Measurements from ENCODE around the gene ITPR3. TPM values are rescaled to one million over a fixed set of nuclear protein-coding genes. Genes with fewer than 3 reads are reported as not detected.
A peak's percentile ranks its signal among the peaks of the same experiment; 100 is the strongest.

Gene ITPR3
- total RNA-seq, 1 donor from 2014 or later, result 4.7 TPM

DNA sequence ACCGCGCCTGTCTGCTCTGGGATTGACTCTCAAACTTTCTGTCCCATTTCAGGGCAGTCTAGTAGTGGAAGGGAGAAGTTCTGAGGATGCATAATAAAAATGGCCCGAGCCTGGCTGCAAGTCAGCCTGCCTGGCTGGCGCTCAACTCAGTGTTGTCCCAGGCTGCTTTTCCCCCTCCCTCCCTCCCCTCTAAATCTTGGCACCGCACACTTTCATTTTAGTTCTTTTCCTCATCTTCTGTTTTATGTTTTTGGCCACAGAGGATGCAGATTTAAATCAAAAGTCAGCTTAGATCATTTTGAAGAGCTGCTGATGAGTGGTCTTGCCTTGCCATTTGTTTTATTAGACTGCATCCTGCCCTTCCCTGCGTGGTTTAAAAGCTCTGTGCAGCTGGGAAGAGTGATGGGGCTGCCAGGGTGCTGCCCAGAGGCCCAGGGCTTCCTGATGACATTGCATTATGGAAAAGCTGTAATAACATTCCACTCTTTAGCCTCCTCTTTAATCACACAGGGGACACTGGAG is 96.9 kb downstream of the ITPR3 start:
- Histone ChIP-seq H3K36me3 (ENCODE audit: control insufficient read depth in 3 of 3, insufficient read depth in 3 of 3, low read length in 3 of 3) (peaks cover 10 to 15% (median 14%) of the 10 kb centered on the region in 3 donors), H3K9ac (ENCODE audit: low read depth in 1 of 3, low read length in 3 of 3) (no peak overlapping the region), H3K4me1 (ENCODE audit: control insufficient read depth in 3 of 3, insufficient read depth in 3 of 3, low read length in 3 of 3) (peaks cover 0 to 8% (median 7%) of the 10 kb centered on the region in 3 donors), H3K9me3 (ENCODE audit: control insufficient read depth in 3 of 3, low read length in 3 of 3) (no peaks in the 10 kb centered on the region), H3K27ac (ENCODE audit: low read depth, low read length) (peak overlapping the region; percentile 31), H3K4me3 (ENCODE audit: low read length in 3 of 3) (no peak overlapping the region), H3K27me3 (ENCODE audit: control insufficient read depth in 3 of 3, insufficient read depth in 3 of 3, low read length in 3 of 3) (no peaks in the 10 kb centered on the region)

DNA sequence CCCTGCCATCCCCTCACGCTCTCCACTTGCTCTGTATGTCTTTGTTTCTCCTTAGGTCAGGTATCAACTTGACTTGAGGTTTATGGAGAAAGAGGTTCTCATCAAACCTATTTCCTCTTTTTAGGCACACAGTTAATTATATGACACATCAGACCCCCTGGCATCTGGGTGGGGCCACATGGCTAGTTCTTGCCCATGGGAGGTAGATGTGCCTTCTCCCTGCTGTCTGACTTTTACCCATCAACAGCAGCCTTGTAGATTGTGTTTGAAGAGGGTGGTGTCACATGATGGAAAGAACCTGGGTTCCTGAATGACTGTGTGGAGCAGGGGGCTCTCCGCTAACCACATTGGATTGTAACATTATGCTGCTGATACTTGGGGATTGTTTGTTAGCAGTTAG is 97.6 kb downstream of the ITPR3 start:
- Histone ChIP-seq H3K36me3 (ENCODE audit: control insufficient read depth in 3 of 3, insufficient read depth in 3 of 3, low read length in 3 of 3) (peaks cover 18 to 19% (median 18%) of the 10 kb centered on the region in 3 donors), H3K27me3 (ENCODE audit: control insufficient read depth in 3 of 3, insufficient read depth in 3 of 3, low read length in 3 of 3) (no peaks in the 10 kb centered on the region), H3K9me3 (ENCODE audit: control insufficient read depth in 3 of 3, low read length in 3 of 3) (no peaks in the 10 kb centered on the region), H3K9ac (ENCODE audit: low read depth in 1 of 3, low read length in 3 of 3) (no peak overlapping the region), H3K27ac (ENCODE audit: low read depth, low read length) (no peak overlapping the region), H3K4me1 (ENCODE audit: control insufficient read depth in 3 of 3, insufficient read depth in 3 of 3, low read length in 3 of 3) (peaks cover 0 to 10% (median 8%) of the 10 kb centered on the region in 3 donors), H3K4me3 (ENCODE audit: low read length in 3 of 3) (no peak overlapping the region)

DNA sequence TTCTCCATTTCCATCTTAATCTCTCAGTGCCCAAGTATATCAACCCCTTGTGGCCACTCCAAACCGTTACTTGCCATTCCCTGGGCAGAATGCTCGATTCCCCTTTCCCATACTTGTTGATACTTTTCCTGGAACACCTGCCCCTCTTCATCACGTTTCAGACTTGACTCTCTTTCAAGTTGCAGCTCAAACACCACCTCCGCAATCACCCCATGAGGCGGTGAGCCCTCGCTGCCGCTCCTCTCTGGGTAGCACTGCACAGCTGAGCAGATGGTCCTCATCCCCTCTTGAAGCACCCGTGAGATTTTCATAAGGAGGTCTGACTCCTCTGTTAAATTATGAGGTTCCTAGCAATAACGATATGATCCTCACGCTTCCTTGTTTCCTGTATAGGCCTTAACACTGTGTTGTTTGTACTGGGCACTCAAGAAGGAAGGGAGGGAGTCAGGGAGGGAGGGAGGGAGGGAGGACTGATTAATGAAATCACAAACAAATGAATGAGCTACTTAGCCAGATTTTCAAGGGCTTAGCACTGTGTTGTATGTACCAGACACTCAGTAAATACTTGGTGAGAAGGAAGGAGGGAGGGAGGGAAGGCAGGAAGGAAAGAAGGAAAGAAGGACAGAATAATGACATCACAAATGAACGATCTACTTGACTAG is 98.3 kb downstream of the ITPR3 start:
- H3K36me3 ChIP-seq (ENCODE audit: control insufficient read depth in 3 of 3, insufficient read depth in 3 of 3, low read length in 3 of 3), result peaks cover 20 to 22% (median 20%) of the 10 kb centered on the region in 3 donors
- no peaks in the 10 kb centered on the region for H3K9me3 ChIP-seq (ENCODE audit: control insufficient read depth in 3 of 3, low read length in 3 of 3)
- no peak overlapping the region for H3K9ac ChIP-seq (ENCODE audit: low read depth in 1 of 3, low read length in 3 of 3)
- H3K27ac ChIP-seq (ENCODE audit: low read depth, low read length), result no peak overlapping the region
- H3K4me3 ChIP-seq (ENCODE audit: low read length in 3 of 3), result no peak overlapping the region
- no peaks in the 10 kb centered on the region for H3K27me3 ChIP-seq (ENCODE audit: control insufficient read depth in 3 of 3, insufficient read depth in 3 of 3, low read length in 3 of 3)
- H3K4me1 ChIP-seq (ENCODE audit: control insufficient read depth in 3 of 3, insufficient read depth in 3 of 3, low read length in 3 of 3), result peaks cover 0 to 11% (median 8%) of the 10 kb centered on the region in 3 donors

DNA sequence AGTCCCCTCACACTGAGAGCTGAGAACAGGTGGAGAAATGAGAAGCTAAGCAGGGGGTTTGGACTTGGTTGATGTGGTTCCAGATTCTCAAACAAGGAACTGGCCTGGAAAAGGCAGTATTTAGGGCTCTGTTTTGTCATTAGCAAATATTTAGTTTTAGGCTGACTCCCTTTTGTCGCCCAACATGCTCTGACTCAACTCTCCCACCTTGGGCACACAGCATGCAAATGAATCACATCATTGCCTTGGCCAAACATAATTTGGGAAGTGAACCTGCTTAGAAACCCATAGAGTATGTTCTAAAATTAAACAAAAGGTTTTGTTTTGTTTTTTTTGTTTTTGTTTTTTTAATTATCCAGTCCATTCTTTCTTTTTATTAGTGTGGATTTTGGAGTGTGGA is 99.9 kb downstream of the ITPR3 start:
- Histone ChIP-seq H3K9me3 (ENCODE audit: control insufficient read depth in 3 of 3, low read length in 3 of 3) (no peaks in the 10 kb centered on the region), H3K9ac (ENCODE audit: low read depth in 1 of 3, low read length in 3 of 3) (no peak overlapping the region), H3K4me3 (ENCODE audit: low read length in 3 of 3) (no peak overlapping the region), H3K36me3 (ENCODE audit: control insufficient read depth in 3 of 3, insufficient read depth in 3 of 3, low read length in 3 of 3) (peaks cover 25 to 30% (median 30%) of the 10 kb centered on the region in 3 donors), H3K27ac (ENCODE audit: low read depth, low read length) (peak overlapping the region; percentile 21), H3K4me1 (ENCODE audit: control insufficient read depth in 3 of 3, insufficient read depth in 3 of 3, low read length in 3 of 3) (peaks cover 0 to 11% (median 8%) of the 10 kb centered on the region in 3 donors), H3K27me3 (ENCODE audit: control insufficient read depth in 3 of 3, insufficient read depth in 3 of 3, low read length in 3 of 3) (no peaks in the 10 kb centered on the region)

DNA sequence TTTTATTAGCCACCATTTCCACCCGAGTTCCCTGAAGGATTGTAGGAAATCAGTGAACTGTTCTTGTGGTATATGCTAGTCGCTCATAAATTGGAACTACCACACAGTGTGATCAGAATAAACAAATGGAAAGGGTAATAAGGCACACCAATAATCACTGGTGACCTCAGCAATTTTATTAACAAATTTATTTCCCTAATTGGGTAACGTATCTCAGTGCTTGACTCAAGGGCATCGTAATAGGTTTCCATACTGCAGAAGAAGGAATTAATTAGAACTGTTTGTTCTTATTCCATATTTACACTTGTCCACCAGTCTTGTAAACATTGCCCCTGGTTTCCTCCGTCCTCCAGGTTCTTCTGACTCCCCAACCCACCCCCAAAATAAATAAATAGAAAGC is 100.4 kb downstream of the ITPR3 start:
- Histone ChIP-seq H3K9me3 (ENCODE audit: control insufficient read depth in 3 of 3, low read length in 3 of 3) (no peaks in the 10 kb centered on the region), H3K4me1 (ENCODE audit: control insufficient read depth in 3 of 3, insufficient read depth in 3 of 3, low read length in 3 of 3) (peaks cover 0 to 14% (median 8%) of the 10 kb centered on the region in 3 donors), H3K27ac (ENCODE audit: low read depth, low read length) (no peak overlapping the region), H3K27me3 (ENCODE audit: control insufficient read depth in 3 of 3, insufficient read depth in 3 of 3, low read length in 3 of 3) (no peaks in the 10 kb centered on the region), H3K36me3 (ENCODE audit: control insufficient read depth in 3 of 3, insufficient read depth in 3 of 3, low read length in 3 of 3) (peaks cover 30 to 35% (median 35%) of the 10 kb centered on the region in 3 donors), H3K9ac (ENCODE audit: low read depth in 1 of 3, low read length in 3 of 3) (no peak overlapping the region), H3K4me3 (ENCODE audit: low read length in 3 of 3) (no peak overlapping the region)

- no peak overlapping the region for H3K4me3 ChIP-seq (ENCODE audit: low read length in 3 of 3)
- H3K27ac ChIP-seq (ENCODE audit: low read depth, low read length), result no peak overlapping the region
- peaks cover 0 to 17% (median 14%) of the 10 kb centered on the region in 3 donors for H3K4me1 ChIP-seq (ENCODE audit: control insufficient read depth in 3 of 3, insufficient read depth in 3 of 3, low read length in 3 of 3)
- H3K9me3 ChIP-seq (ENCODE audit: control insufficient read depth in 3 of 3, low read length in 3 of 3), result no peaks in the 10 kb centered on the region
- H3K36me3 ChIP-seq (ENCODE audit: control insufficient read depth in 3 of 3, insufficient read depth in 3 of 3, low read length in 3 of 3), result peaks cover 37 to 41% (median 40%) of the 10 kb centered on the region in 3 donors
- H3K9ac ChIP-seq (ENCODE audit: low read depth in 1 of 3, low read length in 3 of 3), result no peak overlapping the region
- H3K27me3 ChIP-seq (ENCODE audit: control insufficient read depth in 3 of 3, insufficient read depth in 3 of 3, low read length in 3 of 3), result no peaks in the 10 kb centered on the region
Measured at GRCh38 chr6:33722103-33722623, 101.0 kb downstream of the ITPR3 start.

- Histone ChIP-seq H3K9me3 (ENCODE audit: control insufficient read depth in 3 of 3, low read length in 3 of 3) (no peaks in the 10 kb centered on the region), H3K27ac (ENCODE audit: low read depth, low read length) (no peak overlapping the region), H3K9ac (ENCODE audit: low read depth in 1 of 3, low read length in 3 of 3) (no peak overlapping the region), H3K4me3 (ENCODE audit: low read length in 3 of 3) (no peak overlapping the region), H3K27me3 (ENCODE audit: control insufficient read depth in 3 of 3, insufficient read depth in 3 of 3, low read length in 3 of 3) (no peaks in the 10 kb centered on the region), H3K4me1 (ENCODE audit: control insufficient read depth in 3 of 3, insufficient read depth in 3 of 3, low read length in 3 of 3) (peaks cover 12 to 27% (median 20%) of the 10 kb centered on the region in 3 donors), H3K36me3 (ENCODE audit: control insufficient read depth in 3 of 3, insufficient read depth in 3 of 3, low read length in 3 of 3) (peaks cover 44 to 49% (median 48%) of the 10 kb centered on the region in 3 donors)
Measured at GRCh38 chr6:33723371-33724085, 102.4 kb downstream of the ITPR3 start.

DNA sequence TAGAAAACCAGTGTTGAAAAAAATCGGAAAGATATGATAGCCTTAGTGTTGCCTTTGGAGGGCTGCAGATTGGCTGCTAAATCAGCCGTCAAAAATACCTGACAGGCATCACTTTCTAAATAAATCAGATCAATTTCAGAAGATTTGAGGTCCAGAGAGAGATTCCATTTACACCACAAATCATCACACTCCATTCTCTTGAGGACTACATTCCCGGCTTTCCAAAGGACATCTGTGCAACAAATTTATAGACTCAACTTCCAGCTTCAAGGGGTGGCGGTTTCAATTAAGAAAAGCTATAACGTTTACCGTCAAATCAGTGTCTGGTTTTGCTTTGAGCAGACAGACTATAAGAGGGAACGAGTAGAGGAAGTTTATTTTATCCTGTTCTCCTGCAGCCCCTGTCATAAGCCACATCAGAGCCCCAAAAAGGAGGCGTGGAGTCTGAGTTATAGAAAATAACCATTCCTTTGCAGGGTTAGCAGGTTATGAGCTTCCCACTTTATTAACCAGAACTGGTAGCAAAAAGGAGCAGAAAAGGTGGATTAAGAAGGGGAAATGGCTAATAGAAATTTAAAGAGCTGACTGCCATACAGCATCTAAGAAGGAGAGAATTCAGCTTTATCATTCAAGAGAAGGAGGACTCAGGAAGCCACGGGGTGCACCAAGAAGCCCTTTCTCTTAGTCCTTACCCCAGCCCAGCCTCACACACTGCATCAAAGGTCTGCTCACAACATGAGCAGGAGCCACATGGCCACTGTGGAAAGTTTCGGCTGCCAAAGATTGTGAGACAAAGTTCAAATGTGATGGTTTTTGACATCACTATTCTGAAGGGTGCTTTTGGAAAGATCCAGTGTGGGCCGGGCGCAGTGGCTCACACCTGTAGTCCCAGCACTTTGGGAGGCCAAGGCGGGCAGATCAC is 103.2 kb downstream of the ITPR3 start:
- Histone ChIP-seq H3K27ac (ENCODE audit: low read depth, low read length) (no peak overlapping the region), H3K36me3 (ENCODE audit: control insufficient read depth in 3 of 3, insufficient read depth in 3 of 3, low read length in 3 of 3) (peaks cover 44 to 57% (median 49%) of the 10 kb centered on the region in 3 donors), H3K4me1 (ENCODE audit: control insufficient read depth in 3 of 3, insufficient read depth in 3 of 3, low read length in 3 of 3) (peaks cover 20 to 35% (median 27%) of the 10 kb centered on the region in 3 donors), H3K9ac (ENCODE audit: low read depth in 1 of 3, low read length in 3 of 3) (peak overlapping the region in 1 of 3 donors; percentile 30), H3K27me3 (ENCODE audit: control insufficient read depth in 3 of 3, insufficient read depth in 3 of 3, low read length in 3 of 3) (no peaks in the 10 kb centered on the region), H3K9me3 (ENCODE audit: control insufficient read depth in 3 of 3, low read length in 3 of 3) (no peaks in the 10 kb centered on the region), H3K4me3 (ENCODE audit: low read length in 3 of 3) (no peak overlapping the region)

DNA sequence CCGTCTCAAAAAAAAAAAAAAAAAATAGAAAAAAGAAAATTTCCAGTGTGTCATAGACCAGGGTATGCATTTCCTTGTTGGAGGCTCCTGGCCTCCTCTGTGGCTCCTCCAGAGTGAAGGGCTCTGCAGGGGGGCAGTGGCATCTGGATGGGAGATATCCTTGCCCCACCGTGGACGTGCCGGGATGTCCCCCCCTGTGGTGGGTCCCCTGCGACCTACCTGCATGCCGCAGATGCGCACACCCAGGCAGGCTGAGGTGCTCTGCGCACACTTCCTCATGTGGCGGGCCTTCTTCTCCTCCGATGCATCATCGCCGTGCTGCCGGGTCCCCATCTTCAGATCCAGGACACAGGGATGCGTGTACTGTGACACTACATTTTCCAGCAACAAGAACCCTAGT is 104.1 kb downstream of the ITPR3 start:
- peaks cover 44 to 57% (median 49%) of the 10 kb centered on the region in 3 donors for H3K36me3 ChIP-seq (ENCODE audit: control insufficient read depth in 3 of 3, insufficient read depth in 3 of 3, low read length in 3 of 3)
- H3K9ac ChIP-seq (ENCODE audit: low read depth in 1 of 3, low read length in 3 of 3), result no peak overlapping the region
- no peak overlapping the region for H3K4me3 ChIP-seq (ENCODE audit: low read length in 3 of 3)
- no peak overlapping the region for H3K27ac ChIP-seq (ENCODE audit: low read depth, low read length)
- no peaks in the 10 kb centered on the region for H3K9me3 ChIP-seq (ENCODE audit: control insufficient read depth in 3 of 3, low read length in 3 of 3)
- H3K27me3 ChIP-seq (ENCODE audit: control insufficient read depth in 3 of 3, insufficient read depth in 3 of 3, low read length in 3 of 3), result no peaks in the 10 kb centered on the region
- peaks cover 28 to 44% (median 36%) of the 10 kb centered on the region in 3 donors for H3K4me1 ChIP-seq (ENCODE audit: control insufficient read depth in 3 of 3, insufficient read depth in 3 of 3, low read length in 3 of 3)

Measured in skeletal muscle tissue (tissue), 4 donors.